ENCODE data around the gene MMP20. TPM values are rescaled to one million over a fixed set of nuclear protein-coding genes. Genes with fewer than 3 reads are reported as not detected.

MMP20 gene
- polyA plus RNA-seq, 1 donor (not counting 4 experiments of a cell fraction or from before 2014, with no cell fraction given) = not detected

GRCh38 chr11:102580185-102580951, 44.8 kb downstream of the MMP20 start:
- Histone ChIP-seq H3K9me1 (ENCODE audit: control insufficient read depth, extremely low read depth, insufficient read depth, low read length) (no peaks in the 10 kb centered on the region), H3K4me3 (ENCODE audit: control insufficient read depth in 2 of 3, extremely low read depth in 1 of 3, insufficient read depth in 2 of 3, low read depth in 1 of 3, low read length in 3 of 3) (no peak overlapping the region), H3K79me2 (ENCODE audit: control insufficient read depth, insufficient read depth, low read length) (no peaks in the 10 kb centered on the region), H3K36me3 (ENCODE audit: control insufficient read depth in 2 of 2, extremely low read depth in 1 of 2, insufficient read depth in 2 of 2, low read length in 2 of 2) (no peaks in the 10 kb centered on the region), H3K27ac (ENCODE audit: control insufficient read depth, insufficient read depth, low read length) (no peak overlapping the region), H3K9me3 (ENCODE audit: control insufficient read depth, low read depth, low read length) (no peaks in the 10 kb centered on the region), H3K9ac (ENCODE audit: control insufficient read depth, extremely low read depth, insufficient read depth, low read length) (no peak overlapping the region), H4K20me1 (ENCODE audit: control insufficient read depth, extremely low read depth, insufficient read depth, low read length) (no peaks in the 10 kb centered on the region), H3K4me1 (ENCODE audit: control insufficient read depth, extremely low read depth, insufficient read depth, low read length) (no peaks in the 10 kb centered on the region), H3K4me2 (ENCODE audit: control insufficient read depth, extremely low read depth, insufficient read depth, low read depth, low read length) (no peak overlapping the region), H3K27me3 (ENCODE audit: control insufficient read depth, extremely low read depth, insufficient read depth, low read length) (no peaks in the 10 kb centered on the region), H2AFZ (ENCODE audit: control insufficient read depth, low read length) (no peak overlapping the region)
- dilution Hi-C loops (cut with MboI; ENCODE audit: extremely low pct_ligation_motif_present, low sequenced_read_pairs) = no loop called here
- FAIRE-seq = peak; percentile 52
- TF ChIP-seq CTCF (optimal IDR thresholded peaks at IDR 0.05 in 1 of 3, IDR thresholded peaks at IDR 0.05 in 1 of 3, conservative IDR thresholded peaks at IDR 0.05 in 1 of 3; ENCODE audit: extremely low read depth in 1 of 3, insufficient read depth in 2 of 3, low read length in 3 of 3) = no peak
- no peak for TF ChIP-seq EZH2 (IDR thresholded peaks at IDR 0.05; ENCODE audit: low read length)
- no peak for DNase-seq (ENCODE audit: low read depth, low spot score)

DNA sequence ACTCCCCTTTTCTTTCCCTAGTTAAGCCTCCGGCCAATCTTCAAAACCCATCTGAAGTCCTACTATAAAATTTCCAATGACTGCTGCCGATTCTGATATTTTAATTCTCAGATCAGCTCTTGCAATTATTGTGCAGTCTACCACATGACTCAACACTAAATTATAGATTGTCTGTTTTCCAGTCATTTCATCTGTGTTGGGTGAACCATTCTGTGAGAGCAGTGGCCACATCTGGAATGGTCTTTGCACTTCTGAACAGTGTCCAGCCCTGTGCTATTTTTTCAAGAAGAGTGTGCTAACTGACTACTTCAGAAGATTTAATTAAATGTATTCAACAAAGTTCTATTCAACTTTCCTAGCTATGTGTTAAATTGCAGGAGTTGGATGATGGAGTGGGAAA, 47.4 kb downstream of the MMP20 start:
- Histone ChIP-seq H3K9me3 (ENCODE audit: control insufficient read depth, low read depth, low read length) (no peaks in the 10 kb centered on the region), H4K20me1 (ENCODE audit: control insufficient read depth, extremely low read depth, insufficient read depth, low read length) (no peaks in the 10 kb centered on the region), H3K4me3 (ENCODE audit: control insufficient read depth in 2 of 3, extremely low read depth in 1 of 3, insufficient read depth in 2 of 3, low read depth in 1 of 3, low read length in 3 of 3) (no peak overlapping the region), H3K4me2 (ENCODE audit: control insufficient read depth, extremely low read depth, insufficient read depth, low read depth, low read length) (no peak overlapping the region), H3K4me1 (ENCODE audit: control insufficient read depth, extremely low read depth, insufficient read depth, low read length) (no peaks in the 10 kb centered on the region), H3K79me2 (ENCODE audit: control insufficient read depth, insufficient read depth, low read length) (no peaks in the 10 kb centered on the region), H3K36me3 (ENCODE audit: control insufficient read depth in 2 of 2, extremely low read depth in 1 of 2, insufficient read depth in 2 of 2, low read length in 2 of 2) (no peaks in the 10 kb centered on the region), H3K27me3 (ENCODE audit: control insufficient read depth, extremely low read depth, insufficient read depth, low read length) (no peaks in the 10 kb centered on the region), H3K9me1 (ENCODE audit: control insufficient read depth, extremely low read depth, insufficient read depth, low read length) (no peaks in the 10 kb centered on the region), H3K27ac (ENCODE audit: control insufficient read depth, insufficient read depth, low read length) (no peak overlapping the region), H3K9ac (ENCODE audit: control insufficient read depth, extremely low read depth, insufficient read depth, low read length) (no peak overlapping the region), H2AFZ (ENCODE audit: control insufficient read depth, low read length) (no peak overlapping the region)
- dilution Hi-C loops (cut with MboI; ENCODE audit: extremely low pct_ligation_motif_present, low sequenced_read_pairs) = no loop called here
- DNase-seq (ENCODE audit: low read depth, low spot score) = no peak
- FAIRE-seq = no peak
- TF ChIP-seq EZH2 (IDR thresholded peaks at IDR 0.05; ENCODE audit: low read length) (no peak), CTCF (optimal IDR thresholded peaks at IDR 0.05 in 1 of 3, IDR thresholded peaks at IDR 0.05 in 1 of 3, conservative IDR thresholded peaks at IDR 0.05 in 1 of 3; ENCODE audit: extremely low read depth in 1 of 3, insufficient read depth in 2 of 3, low read length in 3 of 3) (no peak)
